GM18498 (cell line): ENCODE results near the gene SOX18.
A peak's percentile ranks its signal among the peaks of the same experiment; 100 is the strongest.
"Not testable (repeated sequence)": the region's sequence is repeated elsewhere in the genome, so short reads cannot be mapped to it uniquely, and the experiment has no call there.

ENCODE experiments used
- ATAC-seq: cut with Tn5 transposase; IDR thresholded peaks from one replicate; pipeline ENCODE4 v1.9.1; 2021; ENCODE audit warnings: mild to moderate bottlenecking, moderate library complexity; ENCODE audit not compliant: unreplicated experiment

The SOX18 gene

DNA sequence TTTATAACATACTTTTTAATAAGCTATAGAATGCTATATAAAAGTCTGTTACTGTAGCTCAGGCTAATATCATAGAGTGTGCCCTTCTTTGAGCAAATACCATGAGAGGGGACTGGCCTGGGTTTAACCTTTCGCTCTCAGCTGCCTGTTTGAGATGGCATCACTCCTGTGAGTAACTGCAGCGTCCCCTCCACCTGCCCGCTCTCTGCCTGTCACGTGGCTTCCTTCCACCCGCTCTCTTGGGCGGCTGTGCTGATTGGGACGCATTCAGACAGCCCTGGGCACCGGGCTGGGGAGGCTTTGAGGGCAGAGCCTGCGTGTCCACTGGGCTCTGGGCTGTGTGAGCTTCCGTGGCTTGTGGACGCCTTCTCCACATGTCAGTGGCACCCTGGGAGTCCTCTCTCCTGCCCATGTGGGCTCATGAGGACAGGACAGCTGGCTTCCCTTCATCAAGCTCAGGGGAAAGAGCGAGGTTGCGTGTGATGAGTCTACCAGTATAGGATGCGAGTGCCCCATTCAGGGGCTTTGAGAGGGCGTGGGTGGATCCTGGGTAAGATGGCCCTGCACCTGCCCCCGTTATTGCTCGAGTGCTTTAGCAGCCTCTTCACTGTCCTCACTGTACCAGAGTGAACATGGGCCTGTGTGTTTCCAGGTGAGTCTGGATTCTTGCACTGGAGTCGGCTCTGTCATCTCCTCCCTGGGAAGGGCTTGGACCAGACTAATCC lies 24.2 kb downstream of the SOX18 start:
- no peak for ATAC-seq

DNA sequence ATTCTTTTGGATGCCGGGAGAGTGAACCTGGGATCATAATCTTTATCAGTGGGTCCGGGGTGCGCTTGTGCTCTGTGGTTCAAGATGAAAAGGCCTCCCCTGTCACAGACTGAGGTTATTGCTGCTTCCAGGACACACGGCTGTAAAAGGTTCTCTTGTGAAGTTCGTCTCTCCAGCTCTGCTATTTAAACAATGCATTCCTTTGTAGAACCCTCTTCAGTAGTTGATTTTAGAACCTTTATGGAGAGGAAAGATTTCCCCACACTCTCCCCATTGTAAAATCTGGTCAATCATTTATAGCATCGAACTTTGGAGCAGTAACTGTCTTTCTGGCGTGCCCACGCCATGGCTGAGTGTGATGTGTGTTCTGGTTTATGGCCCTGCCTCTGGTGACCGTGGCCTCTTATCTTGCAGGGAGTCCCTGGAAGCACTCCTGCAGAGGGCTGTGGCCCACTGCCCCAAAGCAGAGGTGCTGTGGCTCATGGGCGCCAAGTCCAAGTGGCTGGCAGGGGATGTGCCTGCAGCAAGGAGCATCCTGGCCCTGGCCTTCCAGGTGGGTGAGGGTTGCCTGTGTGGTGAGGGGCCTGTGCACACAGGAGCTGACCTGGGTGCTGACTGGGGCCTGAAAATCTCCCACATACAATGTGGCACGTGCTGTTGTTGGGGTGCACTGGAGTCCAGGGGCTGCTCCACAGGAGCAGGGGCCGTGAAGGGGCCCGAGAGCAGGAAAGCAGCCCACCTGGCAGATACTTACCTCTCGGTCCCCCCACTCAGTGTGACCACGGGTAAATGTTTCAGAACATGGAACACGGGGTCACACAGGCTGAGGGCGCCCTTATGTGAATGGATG lies 25.1 kb downstream of the SOX18 start:
- no peak for ATAC-seq

DNA sequence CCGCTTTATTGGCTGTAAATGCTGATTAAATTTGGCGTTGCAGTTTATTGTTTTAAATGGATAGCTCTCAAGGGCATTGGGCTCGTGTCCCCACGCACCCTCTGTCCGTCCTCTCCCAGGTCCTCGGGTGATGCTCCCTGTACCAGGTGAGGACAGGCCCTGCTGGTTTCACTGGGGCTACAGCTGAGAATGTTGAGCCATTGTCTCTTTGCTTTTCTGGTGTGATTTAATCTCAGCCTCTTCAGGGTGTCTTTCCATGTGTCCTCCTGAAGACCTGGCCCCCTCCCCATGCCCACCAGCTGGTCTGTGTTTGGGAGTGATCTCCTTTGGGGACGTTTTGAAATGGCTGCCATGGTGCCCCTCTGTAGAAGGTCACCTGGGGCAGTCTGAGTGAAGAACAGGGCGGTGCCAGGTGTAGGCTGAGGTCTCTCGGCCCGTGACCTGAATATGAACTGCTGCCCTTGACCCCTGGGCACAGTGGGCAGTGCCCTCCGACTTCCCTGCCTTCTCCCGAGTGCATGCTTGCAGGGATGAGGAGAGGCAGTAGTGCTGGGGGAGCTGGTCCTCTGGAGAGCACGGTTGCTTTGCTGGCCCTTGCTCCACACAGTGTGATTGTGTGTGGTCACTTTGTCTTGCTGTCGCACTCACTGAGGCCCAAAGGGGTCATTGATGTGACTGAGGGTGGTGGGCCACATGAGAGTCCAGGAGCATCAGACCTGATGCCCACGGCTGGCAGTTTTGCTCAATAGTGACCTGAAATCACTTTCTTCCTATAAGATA lies 25.9 kb downstream of the SOX18 start:
- ATAC-seq = no peak

- no peak for ATAC-seq
These were observed 26.6 kb downstream of the SOX18 start for GRCh38 chr20:64022671-64023360.

DNA sequence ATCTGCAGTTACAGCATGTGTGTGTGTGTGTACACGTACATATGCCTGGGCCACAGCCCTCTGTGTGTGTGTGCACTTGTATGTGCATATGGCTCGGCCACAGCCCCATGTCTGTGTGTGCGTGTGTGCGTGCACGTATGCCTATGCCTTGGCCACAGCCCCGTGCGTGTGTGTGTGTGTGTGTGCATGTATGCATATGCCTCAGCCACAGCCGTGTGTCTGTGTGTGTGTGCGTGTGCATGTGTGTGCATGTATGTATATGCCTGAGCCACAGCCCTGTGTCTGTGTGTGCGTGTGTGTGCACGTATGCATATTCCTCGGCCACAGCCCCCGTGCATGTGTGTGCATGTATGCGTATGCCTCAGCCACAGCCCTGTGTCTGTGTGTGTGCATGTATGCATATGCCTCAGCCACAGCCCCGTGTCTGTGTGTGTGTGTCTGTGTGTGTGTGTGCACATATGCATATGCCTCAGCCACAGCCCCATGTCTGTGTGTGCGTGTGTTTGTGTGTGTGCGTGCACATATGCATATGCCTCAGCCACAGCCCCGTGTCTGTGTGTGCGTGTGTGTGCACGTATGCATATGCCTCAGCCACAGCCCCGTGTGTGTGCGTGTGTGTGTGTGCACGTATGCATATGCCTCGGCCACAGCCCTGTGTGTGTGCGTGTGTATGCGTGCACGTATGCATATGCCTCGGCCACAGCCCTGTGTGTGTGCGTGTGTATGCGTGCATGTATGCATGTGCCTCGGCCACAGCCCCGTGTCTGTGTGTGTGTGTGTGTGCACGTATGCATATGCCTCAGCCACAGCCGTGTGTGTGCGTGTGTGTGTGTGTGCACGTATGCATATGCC lies 28.1 kb downstream of the SOX18 start:
- ATAC-seq = no peak

- no peak for ATAC-seq
These were observed 33.8 kb downstream of the SOX18 start for GRCh38 chr20:64015635-64016034.

DNA sequence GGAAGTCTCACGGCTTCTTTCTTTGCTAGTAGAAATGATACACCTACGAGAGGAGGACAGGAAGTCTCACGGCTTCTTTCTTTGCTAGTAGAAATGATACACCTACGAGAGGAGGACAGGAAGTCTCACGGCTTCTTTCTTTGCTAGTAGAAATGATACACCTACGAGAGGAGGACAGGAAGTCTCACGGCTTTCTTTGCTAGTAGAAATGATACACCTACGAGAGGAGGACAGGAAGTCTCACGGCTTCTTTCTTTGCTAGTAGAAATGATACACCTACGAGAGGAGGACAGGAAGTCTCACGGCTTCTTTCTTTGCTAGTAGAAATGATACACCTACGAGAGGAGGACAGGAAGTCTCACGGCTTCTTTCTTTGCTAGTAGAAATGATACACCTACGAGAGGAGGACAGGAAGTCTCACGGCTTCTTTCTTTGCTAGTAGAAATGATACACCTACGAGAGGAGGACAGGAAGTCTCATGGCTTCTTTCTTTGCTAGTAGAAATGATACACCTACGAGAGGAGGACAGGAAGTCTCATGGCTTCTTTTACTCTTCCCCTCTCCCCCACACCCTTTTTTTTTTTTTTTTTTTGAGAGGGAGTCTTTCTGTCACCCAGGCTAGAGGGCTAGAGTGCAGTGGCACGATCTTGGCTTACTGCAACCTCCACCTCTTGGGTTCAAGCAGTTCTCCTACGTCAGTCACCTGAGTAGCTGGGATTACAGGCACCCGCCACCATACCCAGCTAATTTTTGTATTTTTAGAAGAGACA lies 36.9 kb downstream of the SOX18 start:
- not testable (repeated sequence) for ATAC-seq

DNA sequence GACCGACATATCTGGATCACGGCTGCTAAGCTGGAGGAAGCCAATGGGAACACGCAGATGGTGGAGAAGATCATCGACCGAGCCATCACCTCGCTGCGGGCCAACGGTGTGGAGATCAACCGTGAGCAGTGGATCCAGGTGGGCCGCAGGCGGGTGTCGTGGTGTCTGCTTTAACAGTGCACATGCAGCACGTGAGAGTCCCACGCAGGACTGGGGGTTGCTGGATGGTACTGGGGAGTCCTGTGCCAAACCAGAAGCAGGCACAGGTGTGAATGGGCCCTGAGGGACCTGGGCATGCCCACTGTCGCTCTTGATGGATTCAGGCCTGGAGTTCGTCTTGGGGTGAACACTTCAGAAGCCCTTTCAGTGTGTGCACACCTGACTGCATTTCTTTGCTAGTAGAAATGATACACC lies 38.1 kb downstream of the SOX18 start:
- peak; percentile 33 for ATAC-seq

- peak; percentile 54 for ATAC-seq
These were observed 38.7 kb downstream of the SOX18 start for GRCh38 chr20:64010711-64011237.

DNA sequence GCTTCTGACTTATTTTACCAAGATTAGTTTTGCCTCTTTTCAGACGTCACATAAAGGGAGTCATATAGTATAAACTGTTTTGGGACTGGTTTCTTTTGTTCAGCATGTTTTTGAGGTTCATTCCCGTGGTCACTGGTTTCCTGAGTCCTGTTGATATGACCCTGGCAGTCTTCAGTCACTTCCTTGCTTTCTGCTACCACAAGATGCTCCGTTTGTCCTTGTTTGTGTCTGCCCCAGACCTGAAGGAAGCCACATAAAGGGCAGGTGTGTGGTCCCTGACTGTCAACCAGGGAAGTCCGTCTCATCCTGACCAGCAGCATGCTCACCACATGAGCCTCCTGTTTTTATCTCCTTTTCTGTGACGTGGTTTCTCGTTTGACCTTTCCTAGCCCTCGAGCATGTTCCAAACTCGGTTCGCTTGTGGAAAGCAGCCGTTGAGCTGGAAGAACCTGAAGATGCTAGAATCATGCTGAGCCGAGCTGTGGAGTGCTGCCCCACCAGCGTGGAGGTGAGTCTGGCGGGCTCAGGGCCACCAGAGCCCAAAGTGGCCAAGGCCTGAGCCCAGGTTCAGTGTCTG lies 39.5 kb downstream of the SOX18 start:
- no peak for ATAC-seq

DNA sequence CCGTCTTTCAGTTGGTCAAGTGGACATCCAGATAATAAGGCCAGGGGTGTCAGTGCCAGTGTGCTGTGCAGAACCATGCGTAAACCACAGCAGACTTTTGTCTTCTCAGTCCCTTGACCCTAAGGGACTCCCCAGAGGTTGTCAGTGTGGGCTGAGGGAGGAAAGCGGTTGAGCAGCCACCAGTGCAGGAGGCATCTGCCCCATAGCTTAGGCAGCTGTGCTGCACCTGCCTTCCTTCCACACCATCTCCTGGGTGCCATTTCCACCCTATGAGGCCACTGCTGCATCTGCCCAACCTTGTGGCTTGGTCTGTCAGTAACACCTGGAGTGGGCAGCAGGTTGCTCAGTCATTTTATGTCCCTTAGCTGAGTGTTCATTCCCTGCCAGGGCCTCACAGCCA lies 42.5 kb downstream of the SOX18 start:
- no peak for ATAC-seq

DNA sequence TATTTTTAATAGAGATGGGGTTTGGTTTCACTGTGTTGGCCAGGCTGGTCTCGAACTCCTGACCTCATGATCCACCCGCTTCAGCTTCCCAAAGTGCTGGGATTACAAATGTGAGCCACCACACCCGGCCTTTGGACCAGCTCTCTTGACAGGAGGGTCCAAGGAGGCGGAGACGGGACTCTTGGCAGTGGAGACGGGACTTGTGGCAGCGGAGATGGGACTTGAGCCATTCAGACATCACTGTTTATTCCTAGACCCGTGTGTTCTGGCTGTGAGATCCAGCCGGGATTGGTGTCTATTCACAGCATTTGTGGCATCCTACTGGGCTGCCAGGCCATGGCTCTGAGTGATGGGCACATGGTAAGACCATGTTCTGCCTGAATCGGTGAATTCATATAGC lies 42.9 kb downstream of the SOX18 start:
- ATAC-seq = no peak

- ATAC-seq = no peak
These were observed 44.0 kb downstream of the SOX18 start for GRCh38 chr20:64005394-64005793.

- ATAC-seq = no peak
These were observed 45.3 kb downstream of the SOX18 start for GRCh38 chr20:64003960-64004725.

GRCh38 chr20:64001607-64002011 lies 47.8 kb downstream of the SOX18 start:
- no peak for ATAC-seq

DNA sequence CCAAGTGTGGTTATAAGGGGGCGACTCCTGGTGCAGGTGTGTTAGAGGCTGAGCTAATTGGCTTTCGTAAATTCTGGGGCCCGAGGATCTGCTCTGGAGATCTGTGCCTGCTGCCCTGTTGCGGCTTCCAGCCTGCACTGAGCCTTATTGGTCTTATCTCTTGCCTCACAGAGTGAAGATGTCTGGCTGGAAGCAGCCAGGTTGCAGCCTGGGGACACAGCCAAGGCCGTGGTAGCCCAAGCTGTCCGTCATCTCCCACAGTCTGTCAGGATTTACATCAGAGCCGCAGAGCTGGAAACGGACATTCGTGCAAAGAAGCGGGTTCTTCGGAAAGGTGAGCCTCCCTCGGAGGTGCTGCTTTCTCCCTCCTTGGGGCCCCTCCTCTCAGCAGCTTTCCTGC lies 48.5 kb downstream of the SOX18 start:
- ATAC-seq = no peak
